ENCODE measurements around the gene CENPVL3. TPM values are rescaled to one million over a fixed set of nuclear protein-coding genes. Genes with fewer than 3 reads are reported as not detected.
A peak's percentile ranks its signal among the peaks of the same experiment; 100 is the strongest.
"Not testable (repeated sequence)": the region's sequence is repeated elsewhere in the genome, so short reads cannot be mapped to it uniquely, and the experiment has no call there.

CENPVL3 gene
- total RNA-seq (ENCODE audit: low replicate concordance): 2.1 and 2.9 TPM in 2 replicates
- long read RNA-seq, partial matches to known transcripts: 0 of 1 reads
- long read RNA-seq, other reads (novel, unspliced or antisense): 0 of 1 reads

GRCh38 chrX:51618241-51619155 is at the start of gene CENPVL3:
Gene CENPVL3 (minus strand): TSS chrX:51618912. CDS start chrX:51618873, 39 bp downstream.
- not testable (repeated sequence) for H3K36me3 Mint-ChIP-seq; DNase-seq (ENCODE audit: extremely low spot score, unreplicated experiment); H3K9me3 Mint-ChIP-seq; H3K4me1 Mint-ChIP-seq (ENCODE audit: unreplicated experiment)
- peak within 1 kb of the TSS; percentile 88 for H3K4me3 Mint-ChIP-seq
- peaks cover 17% of the 10 kb centered on the region for H3K27me3 Mint-ChIP-seq
- H3K27ac Mint-ChIP-seq: peak within 1 kb of the TSS; percentile 21

DNA sequence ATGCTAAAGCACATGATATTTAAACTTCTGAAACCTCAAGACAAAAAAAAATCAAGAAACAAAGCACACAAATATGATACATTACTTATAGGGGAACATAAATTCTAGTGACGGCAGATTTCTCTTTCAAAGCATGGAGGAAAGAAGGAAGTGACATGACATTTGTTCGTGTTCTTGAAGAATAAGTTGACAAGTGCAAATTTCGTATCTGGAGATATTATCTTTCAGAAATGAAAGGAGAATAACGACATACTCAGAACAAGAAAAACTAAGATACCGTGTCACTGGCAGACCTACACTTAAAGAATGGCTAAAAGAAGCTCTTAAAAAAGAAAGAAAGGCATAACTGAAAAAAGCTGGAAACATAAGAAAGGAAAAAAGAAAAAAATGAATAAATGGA is 47.3 kb upstream of the CENPVL3 start:
- Mint-ChIP-seq H3K4me1 (ENCODE audit: unreplicated experiment) (no peaks in the 10 kb centered on the region), H3K9me3 (no peaks in the 10 kb centered on the region), H3K4me3 (no peak overlapping the region), H3K27ac (no peak overlapping the region), H3K36me3 (no peaks in the 10 kb centered on the region), H3K27me3 (peaks cover 21% of the 10 kb centered on the region)
- no peak for DNase-seq (ENCODE audit: extremely low spot score, unreplicated experiment)
- TF ChIP-seq CTCF (conservative IDR thresholded peaks at IDR 0.05): no peak

DNA sequence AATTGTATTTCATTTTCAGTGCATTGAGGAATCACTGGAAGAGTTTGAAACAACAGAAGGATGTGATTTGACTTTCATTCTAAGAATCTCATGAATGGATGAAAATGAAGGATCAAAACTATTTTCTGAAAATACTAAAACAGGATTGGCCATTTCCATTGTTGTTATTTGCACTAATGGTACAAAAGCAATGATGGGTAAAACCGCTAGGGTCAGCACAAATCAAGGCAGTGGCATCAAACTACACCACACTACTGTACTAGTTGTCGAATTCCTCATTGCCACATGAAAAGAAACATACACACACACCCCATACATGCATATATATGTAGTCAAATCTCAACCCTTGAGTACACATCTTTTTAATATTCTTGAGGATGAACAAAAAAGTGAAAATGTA is 24.7 kb upstream of the CENPVL3 start:
- Mint-ChIP-seq H3K27ac (no peak overlapping the region), H3K4me3 (no peak overlapping the region), H3K36me3 (no peaks in the 10 kb centered on the region), H3K27me3 (peaks cover 7% of the 10 kb centered on the region), H3K9me3 (no peaks in the 10 kb centered on the region), H3K4me1 (ENCODE audit: unreplicated experiment) (no peaks in the 10 kb centered on the region)
- DNase-seq (ENCODE audit: extremely low spot score, unreplicated experiment): no peak
- TF ChIP-seq CTCF (conservative IDR thresholded peaks at IDR 0.05): no peak

- no peak for DNase-seq (ENCODE audit: extremely low spot score, unreplicated experiment)
- no peak overlapping the region for H3K4me3 Mint-ChIP-seq
- TF ChIP-seq CTCF (conservative IDR thresholded peaks at IDR 0.05): peak; percentile 75
- peaks cover 7% of the 10 kb centered on the region for H3K27me3 Mint-ChIP-seq
- H3K4me1 Mint-ChIP-seq (ENCODE audit: unreplicated experiment): no peaks in the 10 kb centered on the region
- H3K9me3 Mint-ChIP-seq: no peaks in the 10 kb centered on the region
- H3K36me3 Mint-ChIP-seq: no peaks in the 10 kb centered on the region
- no peak overlapping the region for H3K27ac Mint-ChIP-seq
Measured at GRCh38 chrX:51641421-51642021, 22.8 kb upstream of the CENPVL3 start.

GRCh38 chrX:51636511-51636910 is 17.8 kb upstream of the CENPVL3 start:
- not testable (repeated sequence) for DNase-seq (ENCODE audit: extremely low spot score, unreplicated experiment); H3K4me1 Mint-ChIP-seq (ENCODE audit: unreplicated experiment); H3K4me3 Mint-ChIP-seq; H3K27ac Mint-ChIP-seq; H3K36me3 Mint-ChIP-seq; H3K27me3 Mint-ChIP-seq; H3K9me3 Mint-ChIP-seq

- no peak for DNase-seq (ENCODE audit: extremely low spot score, unreplicated experiment)
- Mint-ChIP-seq H3K36me3 (no peaks in the 10 kb centered on the region), H3K4me3 (no peak overlapping the region), H3K27ac (no peak overlapping the region), H3K4me1 (ENCODE audit: unreplicated experiment) (no peaks in the 10 kb centered on the region), H3K27me3 (peaks cover 28% of the 10 kb centered on the region), H3K9me3 (no peaks in the 10 kb centered on the region)
- TF ChIP-seq CTCF (conservative IDR thresholded peaks at IDR 0.05): peak; percentile 76
Measured at GRCh38 chrX:51614353-51615012, 4.2 kb downstream of the CENPVL3 start.
